Hematopoietic multipotent progenitor cell (in vitro differentiated cells): ENCODE results near the gene KRT16. TPM values are rescaled to one million over a fixed set of nuclear protein-coding genes. Genes with fewer than 3 reads are reported as not detected.
"Not testable (repeated sequence)": the region's sequence is repeated elsewhere in the genome, so short reads cannot be mapped to it uniquely, and the experiment has no call there.

Source experiments
- DNase-seq, 3 donors: peaks; one replicate each; pipeline ENCODE4 v3.0.0-alpha.2; 2011 to 2015; ENCODE audit warnings: low read depth in 2 of 3, low spot score in 2 of 3
- total RNA-seq: library from RNA; depleted of rRNA; stranded (reverse); fragments of >200 nt; gene quantifications from one replicate; pipeline ENCODE4 v1.2.3, GENCODE V29; 2012

Gene KRT16
- total RNA-seq, 1 donor: not detected

DNA sequence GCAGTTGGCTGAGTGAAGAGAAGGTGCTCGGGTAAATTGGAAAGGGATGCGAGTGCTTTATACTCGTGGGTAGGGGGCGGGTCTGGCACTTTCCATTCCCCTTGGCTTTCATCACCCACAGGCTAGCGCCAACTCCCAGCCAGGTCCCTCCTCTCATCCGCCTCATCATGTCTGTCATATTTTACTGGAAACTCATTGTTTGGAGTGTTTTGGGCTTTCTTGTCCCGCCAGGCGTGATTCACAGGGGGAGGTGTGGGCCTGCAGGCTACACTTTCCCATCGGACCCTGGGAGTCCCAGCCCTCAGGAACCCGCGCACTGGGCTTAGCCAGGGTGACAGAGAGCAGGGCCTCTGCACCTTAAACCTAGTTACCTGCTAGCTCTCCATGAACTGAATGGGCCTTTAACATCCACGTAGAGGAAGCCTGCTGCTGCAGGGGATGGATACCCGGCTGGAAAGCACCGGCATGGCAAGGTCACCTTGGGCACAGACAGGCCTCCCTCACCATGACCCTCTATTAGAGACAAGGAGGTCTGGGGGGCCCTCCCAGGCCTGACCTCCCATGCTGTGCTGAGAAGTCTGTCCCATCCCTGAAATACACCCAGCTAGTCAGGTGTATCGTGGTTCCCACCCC is 25.6 kb downstream of the KRT16 start, which contains the start of gene KRT14:
TSS of gene KRT14 (minus strand) at position 33 of the 633 bp plus-strand sequence. CDS start 61 bp downstream, outside the sequence.
- DNase-seq: no peak

- no peak for DNase-seq
Observed at GRCh38 chr17:41585301-41586056, 27.1 kb downstream of the KRT16 start.

DNA sequence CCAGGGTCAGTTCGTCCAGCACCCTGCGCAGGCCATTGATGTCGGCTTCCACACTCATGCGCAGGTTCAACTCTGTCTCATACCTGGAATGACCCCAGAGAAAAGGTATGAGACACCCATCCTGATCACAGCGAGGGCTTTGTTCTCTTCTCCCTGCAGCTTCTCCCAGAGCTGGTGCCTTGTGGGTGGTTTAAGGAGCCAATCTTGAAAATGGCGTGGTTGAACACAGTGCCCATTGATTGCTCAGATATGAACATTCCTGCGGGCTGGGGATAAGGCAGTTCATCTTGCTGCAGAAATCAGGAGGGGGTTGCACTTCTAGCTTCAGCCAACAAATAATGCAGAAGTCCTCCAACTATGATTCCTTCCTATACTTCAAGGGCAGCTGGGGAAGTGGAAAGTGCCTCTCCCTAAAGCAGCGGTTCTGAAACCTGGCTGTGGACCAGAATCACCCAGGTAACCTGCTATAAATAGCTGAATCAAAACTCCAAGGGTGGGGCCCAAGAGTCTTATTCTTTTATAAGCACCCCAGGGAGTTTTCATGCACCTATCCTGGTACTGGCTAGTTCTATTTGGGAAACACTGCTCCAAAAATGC is 28.1 kb downstream of the KRT16 start:
- DNase-seq: not testable (repeated sequence)

DNA sequence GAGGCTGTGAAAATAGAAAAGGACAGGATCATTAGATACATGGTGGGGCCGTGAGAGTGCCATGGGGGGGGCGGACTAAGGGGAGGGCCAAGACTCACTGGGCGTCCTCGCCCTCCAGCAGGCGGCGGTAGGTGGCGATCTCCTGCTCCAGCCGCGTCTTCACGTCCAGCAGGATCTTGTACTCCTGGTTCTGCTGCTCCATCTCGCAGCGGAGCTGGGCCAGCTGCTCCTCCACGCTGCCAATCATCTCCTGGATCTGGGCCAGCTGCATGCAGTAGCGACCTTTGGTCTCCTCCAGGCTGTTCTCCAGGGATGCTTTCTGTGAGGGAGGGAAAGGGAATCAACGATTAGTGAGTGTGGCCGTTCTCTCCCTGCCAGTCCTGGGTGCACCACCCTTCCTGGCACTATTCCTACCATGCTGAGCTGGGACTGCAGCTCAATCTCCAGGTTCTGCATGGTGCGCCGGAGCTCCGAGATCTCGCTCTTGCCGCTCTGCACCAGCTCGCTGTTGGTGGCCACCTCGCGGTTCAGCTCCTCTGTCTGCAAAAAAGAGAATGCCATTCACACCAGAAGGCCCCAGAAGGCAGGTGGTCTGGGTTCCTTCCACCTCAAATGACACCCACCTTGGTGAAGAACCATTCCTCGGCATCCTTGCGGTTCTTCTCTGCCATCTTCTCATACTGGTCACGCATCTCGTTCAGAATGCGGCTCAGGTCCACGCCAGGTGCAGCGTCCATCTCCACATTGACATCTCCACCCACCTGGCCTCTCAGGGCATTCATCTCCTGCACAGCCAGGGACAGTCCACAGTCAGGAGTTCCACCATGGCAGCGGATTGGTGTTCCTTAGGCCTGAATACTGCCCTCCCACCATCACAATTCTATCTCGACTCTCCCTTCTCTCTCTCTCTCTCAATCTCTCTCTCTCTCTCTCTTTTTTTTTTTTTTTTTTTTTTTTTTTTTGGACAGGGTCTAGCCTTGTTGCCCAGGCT is 29.1 kb downstream of the KRT16 start:
- no peak for DNase-seq

DNA sequence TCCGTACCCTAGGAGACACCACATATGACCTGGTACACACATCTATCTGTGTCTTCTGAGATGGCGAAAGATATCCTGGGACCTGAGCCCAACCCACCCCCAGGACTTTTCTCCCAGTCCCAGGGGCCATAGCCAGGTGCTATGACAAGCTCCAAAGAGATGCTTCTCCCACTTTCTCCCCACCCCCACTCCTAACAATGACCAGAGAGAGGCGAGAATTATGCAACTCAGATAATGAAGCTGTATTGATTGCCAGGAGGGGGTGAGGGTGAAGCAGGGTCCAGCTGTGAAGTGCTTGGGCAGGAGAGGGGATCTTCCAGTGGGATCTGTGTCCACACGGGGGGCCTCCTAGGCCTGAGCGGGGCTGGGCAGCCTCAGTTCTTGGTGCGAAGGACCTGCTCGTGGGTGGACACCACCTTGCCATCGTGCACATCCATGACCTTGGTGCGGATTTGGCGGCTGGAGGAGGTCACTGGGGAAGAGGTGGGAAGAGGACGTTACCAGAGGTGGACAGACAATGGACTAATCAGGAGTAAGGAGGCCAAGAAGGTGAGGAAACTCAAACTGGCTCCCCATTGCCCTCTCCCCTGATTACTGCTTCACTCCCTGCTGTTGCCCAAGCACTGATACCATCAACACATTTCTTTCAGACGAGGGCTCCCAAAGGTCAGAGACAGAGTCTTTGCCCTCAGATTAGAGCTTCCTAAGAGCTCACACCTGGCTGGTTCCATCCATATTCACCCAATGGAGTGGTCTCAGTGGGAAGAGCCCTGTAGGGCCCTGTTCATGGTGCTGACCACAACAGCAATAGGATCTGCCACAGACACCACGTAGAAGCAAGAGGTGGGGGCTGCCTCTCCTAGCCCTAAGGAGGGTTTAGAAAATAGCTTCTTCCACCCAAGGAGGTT is 30.3 kb downstream of the KRT16 start:
- not testable (repeated sequence) for DNase-seq

DNA sequence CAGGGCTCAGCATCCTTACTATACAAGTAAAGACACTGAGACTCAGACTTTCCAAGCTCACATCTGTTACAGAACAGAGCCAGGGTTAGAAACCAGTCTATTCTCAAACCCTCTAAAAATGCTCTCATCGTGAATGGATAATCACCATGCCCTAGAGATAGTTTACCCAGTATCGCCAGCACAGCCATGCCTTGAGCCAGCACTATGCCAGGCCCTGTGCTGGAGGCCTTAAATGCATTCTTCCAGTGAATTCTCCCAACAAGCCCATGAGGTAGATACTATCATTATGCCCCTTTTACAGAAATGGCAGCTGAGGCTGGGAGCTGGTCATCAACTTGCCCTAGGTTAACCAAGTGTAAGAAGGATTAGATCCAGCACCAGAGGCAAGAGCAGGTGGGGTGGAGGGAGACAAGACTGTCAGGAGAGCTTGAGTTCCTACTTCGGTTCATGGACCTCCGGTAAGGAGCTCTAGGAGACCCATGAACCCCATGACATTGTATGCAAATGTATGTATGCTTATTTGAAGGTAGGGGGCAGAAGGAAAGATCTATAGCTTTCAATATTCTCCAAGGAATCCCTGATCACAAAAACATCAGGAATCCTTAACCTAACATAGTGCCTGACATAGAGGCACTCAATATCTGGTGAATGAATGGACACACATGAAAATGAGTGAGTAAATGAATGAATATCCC is 31.1 kb downstream of the KRT16 start:
- DNase-seq: no peak

DNA sequence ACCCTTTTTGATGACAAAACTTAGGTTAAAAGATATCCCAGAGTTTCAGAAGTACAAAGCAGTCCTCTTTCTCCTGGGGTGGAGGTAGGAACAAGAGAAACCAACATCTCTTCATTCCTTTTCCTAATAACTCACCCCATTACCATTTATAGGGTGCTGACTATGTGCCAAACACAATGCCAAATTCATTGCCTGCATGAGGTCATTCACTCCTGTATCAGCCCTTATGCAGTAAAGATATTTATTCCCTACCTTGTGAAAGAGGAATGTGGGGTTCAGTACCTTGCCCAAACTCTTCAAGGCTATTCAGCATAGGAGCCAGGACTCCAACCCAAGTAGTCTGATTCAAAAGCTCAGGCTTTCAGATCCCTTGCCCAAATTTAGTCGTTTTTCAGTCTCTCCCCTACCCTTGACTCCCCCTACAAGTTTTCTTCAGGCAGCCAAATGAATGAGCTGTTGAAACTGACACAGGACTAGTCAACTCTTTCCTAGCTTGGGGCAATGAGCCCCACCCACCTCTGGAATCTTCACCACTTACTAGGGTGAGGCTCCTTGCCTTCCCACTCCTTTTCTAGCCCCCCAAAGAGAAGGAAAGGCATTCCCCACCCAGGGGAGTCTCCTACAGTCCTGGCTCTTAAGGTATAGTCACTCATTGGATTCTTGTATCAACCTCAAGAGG is 31.7 kb downstream of the KRT16 start:
- no peak for DNase-seq

DNA sequence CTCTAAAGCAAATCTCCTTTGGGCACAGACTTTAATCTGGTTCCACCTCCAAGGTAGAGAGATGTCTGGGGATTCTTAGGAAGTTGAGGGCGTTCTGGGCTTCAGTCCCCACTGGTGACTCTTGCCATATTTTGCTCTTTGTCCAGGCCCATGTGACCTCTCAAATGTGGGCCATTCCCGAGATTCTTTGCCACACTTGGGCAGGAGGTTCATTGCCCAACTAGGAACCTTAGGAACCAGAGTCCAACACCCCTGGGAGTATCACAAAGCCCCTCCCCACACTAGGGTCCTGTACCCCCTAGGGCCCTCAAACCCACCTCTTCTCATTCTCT is 32.4 kb downstream of the KRT16 start:
- no peak for DNase-seq

GRCh38 chr17:41579484-41580243 is 32.9 kb downstream of the KRT16 start:
- peak; percentile 19 to 89 (median 75) for DNase-seq

DNA sequence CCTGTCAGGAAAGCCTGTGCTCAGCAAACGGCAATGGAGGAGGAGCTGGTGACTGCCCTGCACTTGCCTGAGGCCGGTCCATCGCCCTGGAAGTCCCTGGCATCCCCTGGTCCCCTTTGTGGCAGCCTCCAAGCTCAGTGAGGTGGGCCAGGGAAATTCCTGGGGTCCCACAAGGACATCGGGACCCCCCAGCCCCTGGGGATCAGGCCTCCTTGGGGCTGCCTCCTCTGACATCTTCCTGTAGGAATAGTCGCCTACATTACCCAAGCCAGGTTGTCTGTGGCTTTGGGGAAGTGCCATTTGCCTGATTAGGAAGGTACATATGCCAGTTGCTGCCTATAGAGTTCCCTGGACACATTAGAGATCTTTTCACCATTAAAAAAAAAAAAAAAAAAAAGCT is 33.6 kb downstream of the KRT16 start:
- DNase-seq: no peak

DNA sequence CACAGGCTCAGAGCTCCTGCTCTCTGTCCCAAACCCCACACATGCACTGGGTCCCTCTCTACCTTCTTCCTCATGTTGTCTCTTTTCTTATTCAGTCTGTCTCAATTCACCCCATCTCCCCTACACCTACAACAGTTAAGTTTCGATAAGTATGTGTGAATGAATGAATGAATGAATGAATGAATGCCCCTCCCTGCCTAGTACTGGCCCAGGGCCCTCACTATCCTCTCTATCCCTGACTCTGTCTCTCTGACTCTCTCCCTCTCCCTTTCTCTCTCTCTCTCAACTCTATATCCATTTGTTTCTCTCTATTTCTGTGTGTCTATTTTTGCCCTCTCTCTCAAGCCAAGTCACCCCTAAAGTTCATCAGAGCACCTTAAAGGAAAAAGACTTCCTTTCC is 34.0 kb downstream of the KRT16 start:
- DNase-seq: no peak

GRCh38 chr17:41576740-41577139 is 35.8 kb downstream of the KRT16 start:
- not testable (repeated sequence) for DNase-seq

- DNase-seq: no peak
Observed at GRCh38 chr17:41575336-41575735, 37.2 kb downstream of the KRT16 start.

- no peak for DNase-seq
Observed at GRCh38 chr17:41571561-41572434, 40.8 kb downstream of the KRT16 start, which contains the start of gene KRT9. TSS of gene KRT9 (minus strand) at chr17:41572059. CDS start at chr17:41571992, 67 bp downstream.

GRCh38 chr17:41567317-41567716 is 45.2 kb downstream of the KRT16 start:
- DNase-seq: no peak

DNA sequence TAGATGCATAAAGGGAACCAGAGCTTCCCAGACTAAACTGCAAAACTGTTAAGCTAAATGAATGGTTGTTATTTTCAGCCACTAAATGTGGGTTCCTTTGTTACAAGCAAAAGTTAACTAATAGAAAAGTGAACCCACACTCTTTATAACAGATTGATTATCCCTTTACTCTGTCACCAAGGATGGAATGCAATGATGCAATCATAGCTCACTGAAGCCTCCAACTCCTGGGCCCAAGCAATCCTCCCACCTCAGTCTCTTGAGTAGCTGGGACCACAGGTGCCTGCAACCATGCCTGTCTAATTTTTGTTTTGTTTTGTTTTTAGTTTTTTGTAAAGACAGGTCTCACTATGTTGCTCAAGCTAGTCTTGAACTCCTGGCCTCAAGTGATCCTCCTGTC is 47.2 kb downstream of the KRT16 start:
- DNase-seq: no peak
